Gastrocnemius medialis (tissue), 4 donors: Measurements from ENCODE around the gene FYB1. TPM values are rescaled to one million over a fixed set of nuclear protein-coding genes. Genes with fewer than 3 reads are reported as not detected.
"Not testable (repeated sequence)": the region's sequence is repeated elsewhere in the genome, so short reads cannot be mapped to it uniquely, and the experiment has no call there.

Experiments
- ATAC-seq, 2 donors: fragments of 150-250 bp; one replicate each; pipeline ENCODE4 v1.9.1; 2016
- DNase-seq, 2 donors: peaks; one replicate each; pipeline ENCODE4 v3.0.0-alpha.2; 2019
- H3K27ac ChIP-seq, 4 donors: fragments of 200-600 bp; sonication (generic); 1 replicate in 1 of 4; 2 replicates in 3 of 4; pipeline ENCODE4 v1.5.1; 2016 to 2018; ENCODE audit warnings: mild to moderate bottlenecking in 2 of 4, moderate library complexity in 1 of 4
- H3K27me3 ChIP-seq, 3 donors: fragments of 200-600 bp; sonication (generic) in 2 of 3; 1 replicate in 1 of 3; 2 replicates in 2 of 3; pipeline versions ENCODE4 v1.5.1 to v1.6.0; 2016 to 2019; ENCODE audit warnings: mild to moderate bottlenecking in 1 of 3, moderate library complexity in 1 of 3
- H3K36me3 ChIP-seq, 2 donors: fragments of 200-600 bp; sonication (generic) in 1 of 2; one replicate each; pipeline ENCODE4 v1.5.1; 2017 to 2018
- H3K4me1 ChIP-seq, 2 donors: fragments of 200-600 bp; sonication (generic) in 1 of 2; one replicate each; pipeline ENCODE4 v1.5.1; 2016 to 2017; ENCODE audit warnings: mild to moderate bottlenecking in 2 of 2
- H3K4me3 ChIP-seq, 4 donors: fragments of 200-600 bp; sonication (generic) in 3 of 4; 1 replicate in 1 of 4; 2 replicates in 3 of 4; pipeline ENCODE4 v1.5.1; 2016 to 2019; ENCODE audit warnings: mild to moderate bottlenecking in 2 of 4
- H3K9me3 ChIP-seq, 3 donors: fragments of 200-600 bp; sonication (generic) in 2 of 3; 1 replicate in 1 of 3; 2 replicates in 2 of 3; pipeline ENCODE4 v1.5.1; 2016 to 2019
- CTCF ChIP-seq, 5 experiments: fragments of 450-650 bp in 3 of 5; fragments of 200-600 bp in 2 of 5; sonication (generic) in 2 of 5; IDR thresholded peaks in 4 of 5; conservative IDR thresholded peaks in 1 of 5; 1 replicate in 4 of 5; 2 replicates in 1 of 5; pipeline ENCODE4 v1.5.1; 2016 to 2019; ENCODE audit warnings: antibody characterized with exemption in 5 of 5, mild to moderate bottlenecking in 3 of 5, moderate library complexity in 3 of 5
- POLR2A ChIP-seq, 2 donors: fragments of 450-650 bp; IDR thresholded peaks; one replicate each; pipeline ENCODE4 v1.6.1; 2017; ENCODE audit warnings: antibody characterized with exemption in 2 of 2, mild to moderate bottlenecking in 2 of 2, moderate library complexity in 2 of 2
- in situ Hi-C, 4 donors: fragments of 200-750 bp; cut with MboI; loops; one replicate each; pipeline versions ENCODE4 v1.15.0 to v1.8.0; 2017; ENCODE audit warnings: low sequenced_read_pairs in 4 of 4
- intact Hi-C: fragments of 100-400 bp; cut with DNase I; formaldehyde crosslinking; loops from one replicate; pipeline ENCODE4 v1.15.1; 2023; ENCODE audit warnings: low total_unique reads
- total RNA-seq, 4 donors: library from RNA; depleted of rRNA; stranded (reverse); fragments of >200 nt; gene quantifications; one replicate each; pipeline versions ENCODE4 v1.1.0 to v1.2.3, GENCODE V29; 2016

Gene FYB1
- total RNA-seq, 4 donors from 2014 or later, result 1.1 to 5.6 (median 2.6) TPM

DNA sequence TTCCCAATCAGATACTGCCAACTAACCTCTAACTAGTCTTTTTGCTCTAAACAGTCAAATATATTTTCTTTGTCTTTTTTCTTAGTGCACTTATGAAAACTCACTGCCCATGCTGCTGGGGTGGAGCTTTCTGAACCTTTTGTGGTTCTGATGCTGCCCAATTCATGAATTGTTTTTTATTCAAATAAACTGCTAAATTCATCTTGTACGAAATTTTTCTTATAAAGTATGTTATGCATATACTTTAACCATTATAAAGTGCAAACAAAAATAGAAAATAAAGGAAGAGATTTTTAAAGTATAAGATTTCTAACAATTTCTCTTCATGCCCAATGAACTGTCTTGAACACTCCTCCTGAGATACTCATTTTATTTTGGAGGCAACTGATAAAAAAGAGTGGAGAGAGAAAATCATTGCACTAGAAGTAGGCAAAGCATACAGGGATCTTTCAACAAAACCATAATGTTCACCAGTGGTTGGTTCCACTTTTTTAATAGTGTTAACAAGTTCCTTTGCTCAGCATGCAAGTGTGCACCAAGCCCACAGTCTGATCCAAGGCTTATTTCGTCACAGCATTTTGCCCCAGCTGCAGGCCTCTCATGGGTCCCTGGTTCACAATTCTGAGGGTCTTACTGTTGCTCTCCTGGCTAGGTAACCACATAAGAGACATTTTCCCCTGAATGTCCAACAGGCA, 6.2 kb upstream of the FYB1 start:
- Histone ChIP-seq H3K27ac (no peak overlapping the region), H3K4me1 (peaks cover 11 to 12% of the 10 kb centered on the region in 2 donors), H3K27me3 (no peaks in the 10 kb centered on the region), H3K4me3 (no peak overlapping the region), H3K36me3 (no peaks in the 10 kb centered on the region), H3K9me3 (no peaks in the 10 kb centered on the region)
- in situ Hi-C loops (no loop called here), intact Hi-C loops (loop anchor here (10.0 kb wide), 1 partner anchor 211 kb away; no protein-coding TSS in a partner anchor)
- DNase-seq, result no peak
- no peak for ATAC-seq
- TF ChIP-seq CTCF (IDR thresholded peaks at IDR 0.05 in 4 of 5, conservative IDR thresholded peaks at IDR 0.05 in 1 of 5), result no peak
- no peak for TF ChIP-seq POLR2A (IDR thresholded peaks at IDR 0.05)

- DNase-seq, result peak; percentile 61 to 77
Measured at GRCh38 chr5:39224196-39224761, 4.9 kb upstream of the FYB1 start.

DNA sequence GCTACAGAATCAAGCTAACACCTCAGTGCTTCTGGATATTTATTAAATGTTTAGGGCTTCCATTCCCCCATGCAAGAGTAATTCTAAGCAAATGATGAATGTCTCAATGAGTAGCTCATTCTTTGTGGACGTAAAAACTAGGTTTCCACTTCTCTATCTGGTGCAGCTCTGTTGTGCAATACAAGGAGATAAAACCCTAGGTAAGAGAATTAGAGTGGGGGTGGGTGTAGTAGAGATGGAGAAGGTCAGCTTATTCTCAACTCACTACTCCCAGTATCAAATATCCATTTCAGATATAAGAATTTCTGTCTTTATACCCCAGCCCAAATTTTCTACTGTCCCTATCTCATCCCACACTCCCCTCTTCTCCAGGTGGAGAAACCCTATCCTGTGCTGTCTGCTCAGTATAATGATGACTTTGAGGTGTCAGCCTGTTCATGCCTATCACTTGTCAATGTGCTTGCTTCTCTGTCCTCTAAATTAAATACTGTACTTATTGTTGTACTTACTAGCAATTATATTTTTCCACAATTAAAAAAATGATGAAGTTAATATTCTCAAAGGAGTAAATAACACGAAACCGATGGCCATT, 4.3 kb upstream of the FYB1 start:
- in situ Hi-C loops, result loop anchor here in 1 of 4 donors (25.0 kb wide), 1 partner anchor 339 kb away; no protein-coding TSS in a partner anchor
- Histone ChIP-seq H3K36me3 (no peaks in the 10 kb centered on the region), H3K4me1 (peaks cover 22% of the 10 kb centered on the region in 2 donors), H3K27me3 (no peaks in the 10 kb centered on the region), H3K9me3 (no peaks in the 10 kb centered on the region), H3K27ac (peak overlapping the region; percentile 29 to 70 (median 62)), H3K4me3 (no peak overlapping the region)
- peak in 1 of 2 donors; percentile 18 for ATAC-seq
- TF ChIP-seq CTCF (IDR thresholded peaks at IDR 0.05 in 4 of 5, conservative IDR thresholded peaks at IDR 0.05 in 1 of 5) (no peak), POLR2A (IDR thresholded peaks at IDR 0.05) (no peak)
- intact Hi-C loops, result loop anchor here (10.0 kb wide), 1 partner anchor 209 kb away; no protein-coding TSS in a partner anchor
- DNase-seq, result no peak

More at GRCh38 chr5:39224196-39224761, 4.9 kb upstream of the FYB1 start:
- H3K36me3 ChIP-seq, result no peaks in the 10 kb centered on the region
- H3K4me1 ChIP-seq, result peaks cover 17 to 18% of the 10 kb centered on the region in 2 donors
- no peak overlapping the region for H3K4me3 ChIP-seq
- intact Hi-C loops, result loop anchor here (10.0 kb wide), 1 partner anchor 209 kb away; no protein-coding TSS in a partner anchor
- H3K27me3 ChIP-seq, result no peaks in the 10 kb centered on the region
- H3K9me3 ChIP-seq, result no peaks in the 10 kb centered on the region
- TF ChIP-seq POLR2A (IDR thresholded peaks at IDR 0.05) (no peak), CTCF (IDR thresholded peaks at IDR 0.05 in 4 of 5, conservative IDR thresholded peaks at IDR 0.05 in 1 of 5) (no peak)
- peak; percentile 89 to 95 for ATAC-seq
- H3K27ac ChIP-seq, result peak overlapping the region; percentile 29 to 70 (median 62)
- in situ Hi-C loops, result loop anchor here in 1 of 4 donors (25.0 kb wide), 1 partner anchor 338 kb away; no protein-coding TSS in a partner anchor

GRCh38 chr5:39221671-39222070, 2.3 kb upstream of the FYB1 start:
- intact Hi-C loops, result loop anchor here (10.0 kb wide), 1 partner anchor 207 kb away; no protein-coding TSS in a partner anchor
- H3K4me3 ChIP-seq, DNase-seq, H3K36me3 ChIP-seq, H3K27me3 ChIP-seq, H3K9me3 ChIP-seq, H3K27ac ChIP-seq, ATAC-seq: not testable (repeated sequence)
- peaks cover 28 to 30% of the 10 kb centered on the region in 2 donors for H3K4me1 ChIP-seq
- in situ Hi-C loops, result loop anchor here in 1 of 4 donors (25.0 kb wide), 1 partner anchor 341 kb away; no protein-coding TSS in a partner anchor
